GM11168 (cell line): Measurements from ENCODE around the gene CYP4Z1.
"Not testable (repeated sequence)": the region's sequence is repeated elsewhere in the genome, so short reads cannot be mapped to it uniquely, and the experiment has no call there.

Source experiments
- in situ Hi-C: fragments of 300-500 bp; cut with MboI; formaldehyde crosslinking; loops from one replicate; pipeline ENCODE4 v1.12.0; 2022; ENCODE audit warnings: low sequenced_read_pairs; ENCODE audit not compliant: unreplicated experiment

The CYP4Z1 gene, protein sequence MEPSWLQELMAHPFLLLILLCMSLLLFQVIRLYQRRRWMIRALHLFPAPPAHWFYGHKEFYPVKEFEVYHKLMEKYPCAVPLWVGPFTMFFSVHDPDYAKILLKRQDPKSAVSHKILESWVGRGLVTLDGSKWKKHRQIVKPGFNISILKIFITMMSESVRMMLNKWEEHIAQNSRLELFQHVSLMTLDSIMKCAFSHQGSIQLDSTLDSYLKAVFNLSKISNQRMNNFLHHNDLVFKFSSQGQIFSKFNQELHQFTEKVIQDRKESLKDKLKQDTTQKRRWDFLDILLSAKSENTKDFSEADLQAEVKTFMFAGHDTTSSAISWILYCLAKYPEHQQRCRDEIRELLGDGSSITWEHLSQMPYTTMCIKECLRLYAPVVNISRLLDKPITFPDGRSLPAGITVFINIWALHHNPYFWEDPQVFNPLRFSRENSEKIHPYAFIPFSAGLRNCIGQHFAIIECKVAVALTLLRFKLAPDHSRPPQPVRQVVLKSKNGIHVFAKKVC

DNA sequence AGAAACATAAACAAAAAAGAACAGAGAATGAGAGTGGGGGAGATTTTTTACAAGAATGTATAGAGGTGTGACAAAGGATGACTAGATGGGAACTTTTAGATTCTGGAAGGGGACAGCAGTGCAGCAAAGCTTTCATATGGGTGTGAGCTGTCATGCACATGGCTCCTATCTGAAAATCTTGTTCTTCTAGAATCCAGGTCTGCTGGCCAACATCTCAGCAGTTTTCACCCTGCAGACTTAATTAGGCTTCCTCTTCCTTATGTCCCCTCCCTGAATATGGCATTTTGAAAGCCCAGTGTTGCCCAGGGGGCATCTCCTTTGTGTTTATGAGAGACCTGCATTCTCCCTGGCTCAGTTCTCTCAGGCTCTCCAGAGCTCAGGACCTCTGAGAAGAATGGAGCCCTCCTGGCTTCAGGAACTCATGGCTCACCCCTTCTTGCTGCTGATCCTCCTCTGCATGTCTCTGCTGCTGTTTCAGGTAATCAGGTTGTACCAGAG, at the start of gene CYP4Z1:
Gene CYP4Z1 (plus strand): TSS at position 135 of the 498 bp plus-strand sequence. CDS start 260 bp downstream, at position 395.
- in situ Hi-C loops, result no loop called here

DNA sequence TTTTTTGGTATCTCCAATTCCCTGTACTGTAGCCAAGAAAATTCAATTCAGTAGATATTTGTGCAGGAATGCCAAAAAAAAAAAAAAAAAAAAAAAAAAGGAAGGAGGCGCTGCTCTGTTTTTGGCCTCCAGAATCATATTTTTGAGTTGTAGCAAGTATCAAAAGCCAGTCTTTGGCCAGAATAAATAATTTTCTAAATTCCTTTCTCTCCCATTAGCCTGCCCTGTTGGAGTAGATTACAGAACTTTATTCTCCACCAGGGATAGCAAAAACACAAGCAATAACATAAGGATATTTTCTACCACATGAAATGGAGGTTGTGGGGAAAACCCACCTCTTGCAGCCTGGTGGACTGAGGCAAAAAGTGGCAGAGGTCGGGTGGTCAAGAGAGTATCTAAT, 46.0 kb upstream of the CYP4Z1 start:
- in situ Hi-C loops, result no loop called here

DNA sequence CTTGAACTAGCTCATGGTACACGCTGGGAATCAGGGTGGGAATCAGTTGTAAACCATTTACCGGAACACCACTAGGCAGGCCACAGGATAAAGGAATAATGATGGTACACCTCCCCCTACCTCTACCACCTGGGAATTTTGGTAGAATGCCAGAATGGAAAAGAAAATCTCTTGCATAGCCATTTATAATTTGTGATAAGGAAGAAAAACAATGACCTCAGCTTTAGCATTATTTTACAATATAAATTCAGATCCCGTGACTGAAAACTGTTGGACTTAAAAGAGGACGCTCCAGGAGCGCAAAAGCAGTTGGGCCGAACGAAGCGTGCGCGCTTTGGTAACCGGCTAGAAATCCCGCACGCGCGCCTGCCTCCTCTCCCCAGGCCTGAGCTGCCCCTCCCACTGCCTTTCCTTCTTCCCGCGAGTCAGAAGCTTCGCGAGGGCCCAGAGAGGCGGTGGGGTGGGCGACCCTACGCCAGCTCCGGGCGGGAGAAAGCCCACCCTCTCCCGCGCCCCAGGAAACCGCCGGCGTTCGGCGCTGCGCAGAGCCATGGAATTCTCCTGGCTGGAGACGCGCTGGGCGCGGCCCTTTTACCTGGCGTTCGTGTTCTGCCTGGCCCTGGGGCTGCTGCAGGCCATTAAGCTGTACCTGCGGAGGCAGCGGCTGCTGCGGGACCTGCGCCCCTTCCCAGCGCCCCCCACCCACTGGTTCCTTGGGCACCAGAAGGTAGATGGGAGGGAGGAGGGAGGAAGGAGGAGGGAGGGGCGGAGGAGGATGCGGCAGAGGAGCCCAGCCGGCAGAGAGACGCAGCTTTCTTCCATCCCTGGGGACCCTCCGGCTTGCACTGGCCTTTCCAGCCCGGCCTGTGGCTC, 43.5 kb upstream of the CYP4Z1 start, which contains the start of gene CYP4X1:
Gene CYP4X1 (plus strand): TSS at position 402 of the 873 bp plus-strand sequence. CDS start 149 bp downstream, at position 551.
- in situ Hi-C loops, result no loop called here

DNA sequence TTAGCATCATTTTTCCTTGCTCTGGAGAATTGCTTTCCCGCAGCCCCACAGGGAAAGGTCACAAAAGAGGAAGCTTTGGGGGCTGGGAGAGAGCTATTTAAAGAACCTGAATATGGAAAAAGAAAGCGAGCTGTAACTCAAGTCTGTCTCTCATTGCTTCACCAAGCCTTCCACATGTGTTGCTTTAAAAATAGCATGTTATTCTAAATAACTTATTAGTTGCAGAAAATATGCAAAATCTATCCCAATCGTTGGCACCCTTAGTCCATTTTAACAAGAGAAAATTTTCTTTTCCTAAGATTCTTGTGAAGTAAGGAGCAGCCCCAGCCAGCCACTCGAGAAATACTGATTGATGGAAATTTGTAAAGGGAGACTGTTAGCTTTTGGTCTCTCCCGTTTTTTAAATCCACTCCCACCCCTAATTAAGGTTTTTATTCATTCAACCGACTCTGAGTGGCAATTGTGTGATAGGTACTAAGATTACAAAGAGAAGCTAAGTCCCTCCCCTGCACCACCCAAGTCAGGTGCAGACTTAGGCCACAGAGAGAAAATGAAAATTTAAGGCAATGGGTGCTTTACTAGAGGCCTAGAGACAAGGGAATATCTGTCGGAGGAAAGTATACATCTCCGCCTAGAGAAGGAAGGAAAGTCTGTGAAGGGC, 42.8 kb upstream of the CYP4Z1 start:
- in situ Hi-C loops, result no loop called here

DNA sequence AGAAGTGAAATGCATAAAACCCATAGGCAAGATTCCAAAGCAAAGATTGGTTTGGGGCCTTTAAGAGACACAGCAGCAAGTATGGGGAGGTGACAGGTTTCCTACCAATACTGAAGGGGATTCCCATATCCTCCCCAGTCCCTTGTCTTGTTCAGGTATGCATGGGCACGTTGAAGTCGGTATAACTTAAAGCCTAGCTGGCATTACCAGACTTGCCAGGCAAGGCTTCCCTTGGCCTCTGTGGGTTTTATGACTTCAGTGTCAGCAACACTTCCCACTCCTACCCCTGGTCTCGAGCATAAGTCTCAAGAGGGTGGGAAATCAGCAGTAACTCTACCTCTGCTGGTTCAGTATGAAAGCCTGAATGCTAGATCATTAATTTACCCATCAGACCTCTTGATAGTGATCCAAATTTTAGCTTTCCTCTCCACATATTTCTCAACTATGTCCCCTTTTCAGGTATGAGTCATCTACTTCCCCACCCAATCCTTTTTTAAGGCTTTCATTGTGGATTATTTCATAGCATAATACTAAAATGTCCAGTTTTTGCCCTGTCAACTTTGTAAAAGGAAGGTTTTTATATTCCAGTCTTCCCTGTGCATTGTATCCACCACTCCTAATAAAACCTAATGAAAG, 36.7 kb upstream of the CYP4Z1 start:
- in situ Hi-C loops, result no loop called here

DNA sequence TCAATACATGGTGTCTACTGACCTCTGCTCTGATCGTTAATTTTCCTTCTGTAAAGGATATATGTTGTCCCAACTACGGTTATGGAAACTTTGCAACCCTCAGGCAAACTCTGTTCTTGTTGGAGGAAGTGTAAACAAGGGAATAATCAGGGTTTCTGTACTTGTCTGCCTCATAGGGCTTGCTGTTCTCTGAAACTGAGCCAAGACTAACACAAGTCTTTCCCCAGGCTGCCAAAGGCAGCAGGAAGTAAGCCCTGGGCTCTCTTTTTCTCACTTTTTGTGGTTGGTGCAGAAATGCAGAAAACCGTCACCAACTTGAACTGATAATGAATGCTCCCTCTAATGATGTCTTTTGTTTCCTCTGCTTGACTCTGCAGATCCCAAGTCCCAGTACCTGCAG, 36.0 kb upstream of the CYP4Z1 start:
- in situ Hi-C loops, result no loop called here

DNA sequence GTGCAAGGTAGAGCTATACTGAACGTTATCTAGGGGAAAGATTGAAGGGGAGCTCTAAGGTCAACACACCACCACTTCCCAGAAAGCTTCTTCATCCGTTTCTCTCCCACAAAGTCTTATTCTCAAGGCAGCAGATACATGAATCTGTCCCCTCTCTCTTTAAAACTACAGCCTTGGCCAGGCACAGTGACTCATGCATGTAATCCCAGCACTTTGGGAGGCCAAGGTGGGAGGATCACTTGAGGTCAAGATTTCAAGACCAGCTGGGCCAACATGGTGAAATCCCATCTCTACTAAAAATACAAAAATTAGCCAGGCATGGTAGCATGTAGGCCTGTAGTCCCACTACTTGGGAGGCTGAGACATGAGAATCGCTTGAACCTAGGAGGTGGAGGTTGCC, 35.4 kb upstream of the CYP4Z1 start:
- in situ Hi-C loops, result no loop called here

DNA sequence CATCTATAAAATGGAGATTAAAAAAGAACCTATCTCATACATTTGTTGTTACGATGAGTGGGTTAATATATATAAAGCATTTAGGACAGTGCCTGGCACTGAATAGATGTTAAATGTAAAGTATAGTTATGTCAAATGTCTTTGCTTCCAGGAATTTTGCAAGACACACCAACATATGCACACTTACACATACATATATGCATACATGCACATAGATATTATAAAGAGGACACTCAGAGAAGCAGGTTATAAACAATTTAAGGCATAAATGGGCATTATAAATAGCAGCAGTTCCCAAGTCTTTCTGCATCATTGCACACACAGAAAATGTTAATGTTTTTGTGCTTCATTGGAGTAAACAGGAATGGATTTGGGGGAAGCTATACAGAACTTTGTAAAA, 30.3 kb upstream of the CYP4Z1 start:
- in situ Hi-C loops, result no loop called here

DNA sequence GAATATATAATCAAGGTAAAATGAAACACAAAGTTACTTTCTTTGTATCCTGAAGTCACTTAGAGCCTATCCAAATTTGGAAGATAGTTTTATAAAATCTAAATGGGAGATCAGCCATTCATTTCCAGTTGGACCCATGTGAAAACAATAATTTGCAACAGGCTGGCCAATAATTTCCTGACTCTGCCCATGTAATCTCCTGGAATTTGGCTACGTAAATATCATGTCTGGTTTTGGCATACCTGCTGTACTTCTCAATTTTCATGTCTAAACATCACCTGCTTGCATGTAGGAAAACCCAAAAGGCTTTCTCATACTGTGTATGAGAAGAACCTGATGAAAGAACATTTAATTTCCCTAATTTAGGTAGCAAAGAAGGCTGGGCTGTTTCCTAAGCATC, 7.7 kb upstream of the CYP4Z1 start:
- in situ Hi-C loops, result no loop called here

DNA sequence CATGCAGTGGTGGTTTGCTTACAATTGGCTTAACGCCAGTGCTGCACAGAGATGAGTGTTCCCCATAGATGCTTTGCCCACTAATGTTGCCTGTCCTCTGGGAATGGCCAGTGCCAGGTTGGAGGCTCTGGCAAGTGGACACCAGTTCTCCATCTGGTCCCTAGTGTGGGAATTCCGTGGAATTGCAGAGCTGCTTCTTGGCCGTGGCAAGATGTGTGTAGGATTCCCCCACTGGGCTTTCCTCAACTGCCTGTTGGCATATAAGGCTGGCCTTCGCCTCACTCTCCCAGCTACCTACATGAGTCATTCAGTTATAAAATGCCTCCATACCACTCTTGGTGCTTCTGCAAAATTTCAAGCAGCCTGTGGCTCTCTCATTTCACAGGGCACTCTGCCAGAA, 2.0 kb downstream of the CYP4Z1 start:
- in situ Hi-C loops, result not testable (repeated sequence)

DNA sequence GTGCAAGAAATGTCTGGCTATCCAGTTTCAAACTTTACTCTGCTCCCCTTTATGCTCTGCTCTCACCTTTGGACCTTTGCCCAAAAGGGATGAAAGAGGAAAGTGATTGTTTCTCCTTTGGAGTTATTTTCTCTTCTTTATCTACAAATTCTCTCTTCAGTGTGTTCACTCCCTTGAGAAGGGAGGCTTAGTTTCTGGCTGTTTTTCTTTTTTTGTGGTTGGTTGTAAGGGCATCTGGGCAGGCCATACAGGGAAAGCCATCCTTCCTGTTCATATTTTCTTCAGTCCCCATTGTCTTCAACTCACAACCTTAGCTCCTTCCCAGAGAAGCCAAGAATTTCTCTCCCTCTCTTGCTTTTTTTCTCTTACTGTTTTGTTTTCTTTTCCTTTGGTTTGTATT, 2.5 kb downstream of the CYP4Z1 start:
- in situ Hi-C loops, result not testable (repeated sequence)

DNA sequence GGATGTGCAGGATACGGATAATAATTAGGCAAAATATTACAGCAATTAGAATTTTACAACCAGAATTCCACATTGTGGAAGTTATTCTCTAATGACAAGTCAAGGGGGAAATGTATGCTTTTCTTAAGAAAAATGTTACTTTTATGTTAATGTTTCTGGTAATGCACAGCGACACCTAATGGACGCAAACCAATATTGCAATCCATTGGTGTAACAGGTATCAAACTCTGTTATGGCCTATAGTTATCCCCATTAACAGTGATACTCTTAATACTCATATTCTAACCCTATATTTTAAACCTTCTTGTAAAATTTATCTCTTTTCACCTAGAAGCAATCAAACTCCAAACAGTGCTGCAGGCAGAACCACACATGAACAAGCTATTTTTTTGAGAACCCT, 22.3 kb downstream of the CYP4Z1 start:
- in situ Hi-C loops, result not testable (repeated sequence)

DNA sequence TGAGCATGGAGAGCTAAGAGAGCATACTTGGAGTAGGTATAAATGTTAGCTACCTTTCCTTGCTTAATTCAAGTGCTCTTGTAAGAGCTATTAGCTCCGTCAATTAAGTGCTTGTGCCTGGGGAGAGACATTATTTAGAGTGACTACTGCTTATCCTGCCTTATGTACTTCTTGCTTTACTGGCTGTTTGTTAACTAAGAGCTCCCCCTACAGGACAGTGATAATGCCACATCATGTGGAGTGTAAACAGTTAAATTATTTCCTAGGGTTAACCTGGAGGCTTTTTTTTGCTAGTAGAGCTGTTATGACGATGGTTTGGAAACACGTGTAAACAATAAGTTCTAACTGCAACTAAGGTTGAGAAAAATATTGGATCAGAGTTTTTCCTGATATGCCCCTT, 24.4 kb downstream of the CYP4Z1 start:
- in situ Hi-C loops, result loop anchor here (5.0 kb wide), 1 partner anchor 219 kb away; no protein-coding TSS in a partner anchor

DNA sequence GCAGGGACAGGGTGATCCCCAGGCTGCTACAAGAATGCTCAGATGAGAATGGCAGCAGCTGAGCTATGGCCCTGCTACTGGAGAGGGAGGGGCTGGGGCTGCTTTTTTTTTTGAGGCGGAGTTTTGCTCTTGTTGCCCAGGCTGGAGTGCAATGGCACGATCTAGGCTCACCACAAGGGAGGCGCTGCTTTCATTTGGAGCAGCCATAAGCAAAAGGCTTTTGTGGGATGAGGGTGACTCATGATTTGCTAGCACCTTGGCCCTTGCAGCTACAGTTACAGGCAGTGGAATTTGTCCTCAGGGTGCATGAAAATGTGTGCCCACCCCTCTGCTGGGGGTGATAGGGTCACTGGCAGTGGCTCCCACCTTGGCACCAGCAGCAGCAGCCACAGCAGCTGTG, 37.8 kb downstream of the CYP4Z1 start:
- in situ Hi-C loops, result no loop called here

DNA sequence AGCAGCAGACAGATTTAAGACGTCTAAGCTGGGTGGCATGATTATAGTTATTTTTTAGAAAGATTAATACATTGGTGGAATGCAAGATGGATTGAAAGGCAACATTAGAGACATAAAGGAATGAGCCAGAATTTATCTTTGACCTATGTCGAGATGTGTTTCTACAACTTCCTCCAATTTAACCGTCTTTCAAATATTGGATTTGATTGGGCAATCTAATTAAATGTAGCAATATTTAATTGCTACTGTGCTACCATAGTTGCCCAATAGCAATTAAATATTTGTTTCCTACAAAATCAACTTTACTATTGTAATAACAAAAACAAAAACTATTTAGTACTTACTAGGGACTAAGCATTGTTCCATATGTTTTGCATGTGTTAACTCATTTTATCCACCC, 39.8 kb downstream of the CYP4Z1 start:
- in situ Hi-C loops, result no loop called here

DNA sequence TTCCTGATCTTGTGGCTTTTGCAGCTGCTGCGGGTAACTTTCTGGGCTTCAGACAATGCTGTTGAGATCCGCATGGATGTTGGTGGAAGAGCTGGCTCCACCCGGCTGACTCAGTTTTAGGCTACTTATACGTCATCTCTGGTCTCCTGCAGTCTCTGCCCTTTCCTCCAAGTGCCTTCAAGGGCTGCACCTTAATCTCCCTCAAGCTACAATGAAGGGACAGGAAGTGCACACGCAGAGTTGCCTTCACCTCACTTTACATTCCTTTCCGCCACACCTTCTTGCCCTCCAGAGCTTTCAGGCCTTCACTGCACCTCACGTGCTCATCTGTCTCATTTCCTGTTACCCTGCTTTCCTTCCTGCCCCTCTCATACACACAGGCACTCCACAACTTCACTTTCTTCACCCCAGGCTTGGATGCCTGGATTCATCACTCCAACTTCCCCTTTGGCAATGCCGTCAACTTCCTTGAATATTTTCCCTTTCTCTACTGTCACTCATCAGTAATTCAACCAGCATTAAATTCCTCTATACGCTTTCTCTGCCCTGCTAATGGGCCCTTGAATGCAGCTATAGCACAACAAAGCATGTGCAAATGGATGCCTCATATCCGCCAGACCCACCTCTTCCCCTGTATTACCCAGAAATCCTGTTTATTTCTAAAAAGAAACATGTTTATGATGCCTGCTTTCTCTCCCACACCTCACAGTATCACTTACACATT, 41.0 kb downstream of the CYP4Z1 start:
- in situ Hi-C loops, result not testable (repeated sequence)

DNA sequence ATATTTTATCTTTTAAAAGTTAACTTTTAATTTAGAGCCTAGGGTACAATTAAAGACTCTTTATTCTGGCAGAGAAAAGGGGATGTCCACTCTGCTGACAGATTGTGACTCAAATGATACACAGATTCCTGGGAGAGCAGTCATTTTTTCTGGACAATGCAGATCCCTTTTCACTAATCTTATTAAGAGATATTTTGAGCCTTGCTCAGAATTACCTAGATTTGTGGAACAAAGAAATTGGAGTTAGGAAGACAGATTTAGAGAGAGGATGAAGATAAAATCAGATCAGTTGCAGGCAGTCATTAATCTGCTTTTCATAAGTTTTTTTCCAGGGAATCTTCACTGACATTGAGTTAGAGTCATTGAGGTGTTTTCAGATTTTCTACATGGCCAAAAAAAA, 42.5 kb downstream of the CYP4Z1 start:
- in situ Hi-C loops, result not testable (repeated sequence)

DNA sequence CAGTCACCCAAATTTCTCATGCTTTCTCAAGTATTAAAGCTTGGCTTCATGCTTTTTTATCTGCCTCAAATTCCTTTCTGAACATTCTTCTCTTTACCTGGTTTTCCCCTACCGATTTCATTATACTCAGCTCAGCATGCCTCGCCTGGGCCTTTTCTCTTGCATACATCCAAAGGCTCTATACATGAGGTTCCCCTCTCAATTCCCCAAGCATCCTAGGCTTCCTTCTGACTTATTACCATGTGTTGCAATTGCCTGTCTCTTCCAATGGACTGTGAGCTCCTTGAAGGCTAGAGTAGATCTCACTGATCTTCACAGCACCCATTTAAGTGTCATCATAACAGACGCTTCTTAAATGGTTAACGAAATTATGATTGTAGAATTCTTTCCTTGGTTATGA, 46.1 kb downstream of the CYP4Z1 start:
- in situ Hi-C loops, result no loop called here

DNA sequence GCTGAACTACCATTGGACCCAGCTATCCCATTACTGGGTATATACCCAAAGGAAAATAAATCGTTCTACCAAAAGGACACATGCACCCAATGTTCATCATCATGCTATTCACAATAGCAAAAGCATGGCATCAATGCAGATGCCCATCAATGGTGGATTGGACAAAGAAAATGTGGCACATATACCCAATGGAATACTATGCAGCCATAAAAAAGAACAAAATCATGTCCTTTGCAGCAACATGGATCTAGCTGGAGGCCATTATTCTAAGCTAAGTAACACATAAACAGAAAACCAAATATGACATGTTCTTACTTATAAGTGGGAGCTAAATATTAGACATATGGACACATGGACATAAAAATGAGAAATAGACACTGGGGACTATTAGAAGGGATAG, 54.0 kb downstream of the CYP4Z1 start:
- in situ Hi-C loops, result not testable (repeated sequence)
